ENCODE results near the gene STRBP.
"Not testable (repeated sequence)": the region's sequence is repeated elsewhere in the genome, so short reads cannot be mapped to it uniquely, and the experiment has no call there.

The STRBP gene

DNA sequence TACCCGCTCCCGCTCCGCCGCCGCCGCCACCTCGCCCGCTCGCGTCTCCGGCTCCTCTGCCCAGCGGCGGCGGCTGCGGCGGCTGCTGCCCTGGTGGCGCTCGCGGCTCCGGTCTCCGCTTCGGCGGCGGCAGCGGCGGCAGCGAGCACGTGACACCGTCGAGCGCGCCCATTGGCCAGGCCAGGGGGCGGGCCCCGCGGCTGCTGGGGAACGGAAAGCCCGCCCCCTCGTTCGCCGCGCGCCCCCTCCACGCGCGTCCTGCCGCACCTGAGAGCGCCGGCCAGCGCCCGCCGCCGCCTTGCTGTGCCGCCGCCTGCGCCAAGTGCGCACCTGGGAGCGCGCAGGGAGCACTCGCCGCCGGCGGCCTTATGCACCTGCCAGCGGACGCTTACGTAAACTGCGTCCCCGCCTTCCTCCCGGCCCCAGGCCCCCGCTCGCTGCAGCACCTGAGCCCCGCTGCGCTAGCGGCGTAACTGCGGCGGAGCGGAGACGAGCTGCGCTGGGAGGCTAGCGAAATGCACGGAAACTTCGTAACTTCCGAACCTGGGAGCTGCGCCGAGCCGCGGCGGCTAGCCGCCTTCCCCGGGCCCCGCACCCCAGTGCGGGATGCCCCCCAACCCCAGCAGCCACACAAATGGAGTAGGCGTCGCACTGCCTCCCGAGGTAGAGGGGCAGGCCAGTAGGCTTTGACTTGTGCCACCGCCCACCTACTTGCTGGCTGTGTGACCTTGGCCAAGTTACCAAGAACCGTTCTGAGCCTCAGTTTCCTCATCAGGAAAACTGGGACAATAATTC is at the start of gene STRBP:
Gene STRBP (minus strand): TSS at position 122 of the 795 bp plus-strand sequence. CDS start 84,452 bp downstream, outside the sequence.
- DNase-seq (ENCODE audit: low spot score): peak; percentile 92

DNA sequence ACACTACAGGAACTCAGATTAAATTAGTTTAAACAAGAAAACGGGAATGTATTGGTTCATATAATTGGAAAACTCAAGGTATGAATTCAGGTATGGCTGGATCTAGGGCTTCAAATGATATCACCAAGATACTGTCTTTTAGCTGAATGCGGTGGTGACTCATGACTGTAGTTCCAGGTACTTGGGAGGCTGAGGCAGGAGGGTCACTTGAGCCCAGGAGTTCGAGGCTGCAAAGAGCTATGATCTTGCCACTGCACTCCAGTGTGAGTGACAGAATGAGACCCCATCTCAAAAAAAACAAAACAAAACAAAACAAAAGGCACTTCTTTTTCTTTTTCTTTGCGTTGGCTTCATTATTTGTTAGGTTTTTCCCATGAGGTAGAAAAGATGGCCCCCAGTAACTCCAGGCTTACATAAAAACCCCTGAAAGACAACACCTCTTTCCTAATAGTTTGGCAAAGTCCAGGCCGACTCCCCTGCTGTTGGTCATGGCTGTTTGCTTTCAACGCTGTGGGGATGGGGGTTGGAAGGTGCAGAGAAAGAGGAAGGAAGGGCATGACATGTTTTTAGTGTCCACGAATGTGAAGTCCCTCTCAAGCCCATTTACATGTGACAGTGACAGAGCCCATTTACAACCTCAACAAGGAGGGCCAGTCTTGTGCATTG is 47.8 kb upstream of the STRBP start:
- DNase-seq (ENCODE audit: low spot score): no peak

DNA sequence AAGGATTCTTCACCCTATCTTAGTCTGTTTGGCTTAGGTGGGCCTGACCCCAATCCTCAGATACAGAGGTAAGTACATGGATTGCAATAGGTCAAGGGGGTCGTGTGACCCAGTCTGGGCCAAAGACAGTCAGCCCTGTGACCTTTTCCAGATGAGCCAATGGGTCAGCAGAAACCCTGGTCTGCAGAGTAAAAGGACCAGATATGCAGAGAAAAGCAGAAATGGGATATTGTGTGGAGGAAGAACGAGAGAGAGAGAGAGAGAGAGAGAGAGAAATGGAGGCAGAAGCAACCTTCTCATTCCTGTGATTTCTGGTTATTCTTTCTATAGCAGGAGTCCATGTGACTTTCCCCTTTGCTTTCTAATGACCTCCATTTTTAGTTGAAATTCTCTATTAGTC is 47.2 kb upstream of the STRBP start:
- no peak for DNase-seq (ENCODE audit: low spot score)

DNA sequence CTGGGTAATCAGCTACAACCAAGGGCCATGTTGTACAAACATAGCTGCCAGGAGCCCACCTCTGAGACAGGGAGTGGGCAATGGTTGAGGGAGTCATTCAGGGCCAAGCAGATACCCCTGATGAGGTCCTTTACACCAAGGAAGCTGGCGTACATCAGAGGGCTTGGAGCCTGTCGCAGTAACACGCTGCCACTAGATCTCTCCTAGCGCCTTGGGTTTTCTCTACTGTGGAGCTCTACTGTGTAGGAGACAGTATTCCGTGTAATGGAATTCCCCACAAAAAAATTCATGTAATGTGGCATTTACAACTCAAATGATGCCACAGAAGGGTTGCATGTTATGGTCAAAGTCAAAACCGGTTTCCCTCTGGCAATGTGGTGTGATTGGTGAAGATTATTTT is 46.2 kb upstream of the STRBP start:
- no peak for DNase-seq (ENCODE audit: low spot score)

GRCh38 chr9:123312306-123312877 is 44.0 kb upstream of the STRBP start:
- no peak for DNase-seq (ENCODE audit: low spot score)

DNA sequence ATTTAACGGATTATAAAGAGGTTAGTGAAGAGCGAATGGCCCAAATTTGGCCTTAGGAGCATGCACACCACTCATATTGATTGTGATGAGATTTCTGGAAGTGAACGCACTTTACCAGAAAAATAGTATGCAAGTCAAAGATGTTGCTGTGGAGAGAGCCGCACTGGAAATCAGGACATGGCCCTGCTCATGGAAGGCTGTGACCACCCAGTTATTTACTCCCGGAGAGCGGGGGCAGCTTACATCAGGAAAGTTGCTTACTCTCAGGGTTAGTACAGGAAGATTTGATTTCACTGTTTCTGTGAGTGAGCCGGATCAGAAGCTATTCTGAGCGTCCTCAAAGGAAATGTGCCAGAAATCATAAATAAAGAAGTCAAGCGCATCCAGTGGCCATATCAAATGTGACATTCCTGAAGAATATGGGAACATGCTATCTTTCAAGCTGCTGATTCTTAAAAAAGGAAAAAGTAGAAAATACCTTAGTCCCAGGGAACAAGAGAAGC is 42.9 kb upstream of the STRBP start:
- no peak for DNase-seq (ENCODE audit: low spot score)

DNA sequence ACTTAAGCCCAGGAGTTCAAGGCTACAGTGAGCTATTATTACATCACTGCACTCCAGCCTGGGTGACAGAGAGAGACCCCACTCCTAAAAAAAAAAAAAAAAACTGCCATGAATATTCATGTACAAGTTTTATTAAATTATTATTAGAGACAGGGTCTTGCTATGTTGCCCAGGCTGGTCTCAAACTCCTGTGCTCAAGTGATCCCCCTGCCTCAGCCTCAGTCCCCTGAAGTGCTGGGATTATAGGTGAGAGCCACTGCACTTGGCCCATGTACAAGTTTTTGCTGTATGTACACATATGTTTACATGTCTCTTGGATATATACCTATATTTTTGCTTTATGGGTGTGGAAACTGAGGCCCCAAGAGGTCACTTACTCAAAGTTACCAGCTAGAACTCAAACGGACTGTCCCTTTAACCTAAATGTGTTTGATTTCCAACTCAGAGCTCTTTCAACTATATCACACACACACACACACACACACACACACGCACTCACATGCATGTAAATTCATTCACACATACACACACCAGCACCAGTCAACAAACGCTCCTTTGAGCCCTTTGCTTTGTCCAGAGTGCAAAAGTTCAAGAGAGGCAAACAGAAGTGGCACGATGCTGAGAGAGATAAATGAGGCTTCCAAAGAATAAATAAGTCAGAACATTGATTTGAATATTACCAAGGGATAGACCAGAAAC is 42.3 kb upstream of the STRBP start:
- DNase-seq (ENCODE audit: low spot score): no peak

- no peak for DNase-seq (ENCODE audit: low spot score)
These were observed 41.2 kb upstream of the STRBP start for GRCh38 chr9:123309611-123310010.

GRCh38 chr9:123305879-123306278 is 37.5 kb upstream of the STRBP start:
- no peak for DNase-seq (ENCODE audit: low spot score)

GRCh38 chr9:123304340-123304691 is 35.9 kb upstream of the STRBP start:
- DNase-seq (ENCODE audit: low spot score): no peak

GRCh38 chr9:123302348-123303214 is 34.2 kb upstream of the STRBP start:
- no peak for DNase-seq (ENCODE audit: low spot score)

- DNase-seq (ENCODE audit: low spot score): not testable (repeated sequence)
These were observed 33.5 kb upstream of the STRBP start for GRCh38 chr9:123301936-123302335.

DNA sequence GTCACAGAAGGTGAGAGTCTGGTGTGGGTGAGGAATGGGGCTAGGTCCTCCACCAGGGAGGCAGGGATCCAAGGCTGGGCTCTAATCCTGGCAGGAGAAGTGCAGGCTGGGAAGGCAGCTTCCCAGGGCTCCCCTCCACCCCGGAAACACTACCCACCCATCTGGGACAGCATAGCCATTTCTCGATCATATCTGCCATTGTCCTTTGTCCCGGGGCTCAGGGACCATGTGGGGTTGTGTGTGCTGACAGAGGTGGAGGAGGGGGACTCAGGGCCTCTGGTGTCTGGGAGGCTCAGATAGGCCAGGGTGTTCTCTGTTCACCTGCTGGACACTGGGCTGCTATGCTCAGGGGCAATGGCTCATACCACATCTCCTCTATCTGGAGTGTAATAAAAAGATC is 32.2 kb upstream of the STRBP start:
- no peak for DNase-seq (ENCODE audit: low spot score)

GRCh38 chr9:123299558-123300126 is 31.3 kb upstream of the STRBP start:
- DNase-seq (ENCODE audit: low spot score): no peak

GRCh38 chr9:123296174-123296573 is 27.8 kb upstream of the STRBP start:
- no peak for DNase-seq (ENCODE audit: low spot score)

GRCh38 chr9:123291736-123292135 is 23.4 kb upstream of the STRBP start:
- DNase-seq (ENCODE audit: low spot score): no peak

GRCh38 chr9:123290764-123291163 is 22.4 kb upstream of the STRBP start:
- DNase-seq (ENCODE audit: low spot score): no peak

DNA sequence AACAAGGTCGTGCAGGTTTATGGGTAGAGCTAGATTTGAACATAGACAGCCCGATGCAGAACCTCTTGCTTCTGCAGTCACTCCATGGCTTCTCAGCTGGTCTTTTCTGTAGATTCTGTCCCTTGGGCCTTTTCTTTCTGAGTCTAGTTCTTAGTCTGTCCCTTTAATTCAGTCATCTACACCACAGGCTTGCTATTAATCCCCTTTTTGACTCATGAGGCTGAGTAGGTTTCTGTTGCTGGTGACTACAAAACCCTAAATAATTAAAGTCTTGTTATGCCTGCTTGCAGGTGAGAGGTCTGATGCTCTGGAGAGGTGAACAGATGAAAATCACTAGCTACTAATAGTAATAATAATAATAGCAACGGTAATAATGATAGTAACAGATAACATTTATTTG is 19.3 kb upstream of the STRBP start:
- no peak for DNase-seq (ENCODE audit: low spot score)

DNA sequence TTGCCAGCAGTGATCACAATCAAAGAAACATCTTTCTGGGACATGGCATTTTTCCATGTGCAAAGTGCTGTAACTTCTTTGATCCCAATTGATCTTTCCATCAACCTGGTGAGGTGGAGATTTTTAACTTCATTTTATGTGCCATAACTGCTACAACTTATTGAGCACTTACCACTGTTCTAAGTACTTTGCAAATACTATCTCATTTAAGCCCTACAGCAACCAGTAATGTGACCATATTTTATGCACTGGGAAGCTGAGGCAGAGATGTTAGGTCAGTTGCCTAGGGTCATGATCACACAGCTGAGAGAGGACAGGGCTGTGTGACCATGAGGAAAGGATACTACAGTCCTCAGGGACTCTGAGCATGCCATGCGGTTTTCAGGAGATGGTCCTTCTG is 17.9 kb upstream of the STRBP start:
- no peak for DNase-seq (ENCODE audit: low spot score)

DNA sequence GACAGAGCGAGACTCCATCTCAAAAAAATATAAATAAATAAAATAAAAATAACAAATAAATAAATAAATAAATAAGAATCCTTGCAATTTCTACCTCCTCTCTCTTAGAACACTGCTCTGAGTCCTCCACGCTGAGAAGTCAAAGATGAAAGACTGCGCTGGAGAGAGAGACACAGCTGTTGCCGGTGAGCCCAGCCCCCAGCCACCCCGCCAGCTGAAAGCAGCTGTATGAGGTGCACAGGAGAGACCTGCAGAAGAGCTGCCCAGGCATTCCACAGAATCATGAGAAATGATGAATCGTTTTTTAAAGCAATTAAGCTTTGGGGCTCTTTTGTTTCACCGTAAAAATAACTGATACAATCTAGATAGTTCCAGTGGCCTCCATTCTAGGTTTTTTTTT is 16.3 kb upstream of the STRBP start:
- no peak for DNase-seq (ENCODE audit: low spot score)

DNA sequence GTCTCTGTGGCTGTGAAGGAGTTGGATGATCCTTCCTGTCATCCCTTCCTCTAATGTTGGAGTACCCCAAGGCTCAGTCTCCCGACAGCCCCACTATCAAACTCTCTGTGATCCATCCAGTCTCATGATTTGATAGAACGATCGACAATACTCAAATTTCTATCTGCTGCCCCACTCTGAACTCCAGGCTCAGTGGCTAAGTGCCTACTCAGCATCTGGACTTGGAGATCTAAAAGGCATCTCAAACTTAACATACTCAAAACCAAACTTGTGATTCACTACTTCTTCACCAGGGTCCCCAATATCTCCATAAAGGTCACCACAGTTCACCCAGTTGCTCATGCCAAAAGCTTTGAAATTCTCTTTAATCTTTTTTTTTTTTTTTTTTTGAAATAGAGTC is 15.1 kb upstream of the STRBP start:
- no peak for DNase-seq (ENCODE audit: low spot score)

Data from cerebellar cortex (tissue), 1 donor.